ENCODE results near the gene NUMBL. TPM values are rescaled to one million over a fixed set of nuclear protein-coding genes. Genes with fewer than 3 reads are reported as not detected.

The NUMBL gene
- total and polyA plus RNA-seq, 9 of the 15 experiments (the other 6 are each of a cell fraction or from before 2014, with no cell fraction given) = 0.39 to 38.6 (median 6.6) TPM

- no peak for TF ChIP-seq ID3 (CRISPR knock-in tag; IDR thresholded peaks at IDR 0.05)
- TF ChIP-seq ID3 (tag; IDR thresholded peaks at IDR 0.05) = no peak
- no peak for TF ChIP-seq ARNT (IDR thresholded peaks at IDR 0.05)
- no peak for TF ChIP-seq ZNF124 (CRISPR knock-in tag; IDR thresholded peaks at IDR 0.05)
- TF ChIP-seq MEF2D (tag; conservative IDR thresholded peaks at IDR 0.05; ENCODE audit: low read depth) = no peak
- no peak for TF ChIP-seq ARID1B (IDR thresholded peaks at IDR 0.05)
- TF ChIP-seq ZNF717 (CRISPR knock-in tag; IDR thresholded peaks at IDR 0.05) = no peak
- no peak for TF ChIP-seq UBTF (IDR thresholded peaks at IDR 0.05; ENCODE audit: borderline replicate concordance in 1 of 2, low read depth in 2 of 2, low read length in 2 of 2)
- no peak for TF ChIP-seq PHTF2 (CRISPR knock-in tag; IDR thresholded peaks at IDR 0.05)
- no peak for TF ChIP-seq SPI1 (IDR thresholded peaks at IDR 0.05; ENCODE audit: borderline replicate concordance, low read depth, low read length)
- TF ChIP-seq MCM5 (IDR thresholded peaks at IDR 0.05; ENCODE audit: low read depth) = no peak
- no peak for TF ChIP-seq CHD1 (IDR thresholded peaks at IDR 0.05; ENCODE audit: low read length)
- no peak for TF ChIP-seq YBX1 (IDR thresholded peaks at IDR 0.05)
- TF ChIP-seq POLR3A (IDR thresholded peaks at IDR 0.05; ENCODE audit: borderline replicate concordance, extremely low read depth, insufficient read depth, insufficient read length) = no peak
- no peak for TF ChIP-seq PHF8 (IDR thresholded peaks at IDR 0.05; ENCODE audit: borderline replicate concordance, low read length)
Measured at GRCh38 chr19:40693896-40694295, 3.4 kb upstream of the NUMBL start (continued).

Data from K562 (cell line).